ENCODE data around the gene ANKS1B.

The ANKS1B gene

DNA sequence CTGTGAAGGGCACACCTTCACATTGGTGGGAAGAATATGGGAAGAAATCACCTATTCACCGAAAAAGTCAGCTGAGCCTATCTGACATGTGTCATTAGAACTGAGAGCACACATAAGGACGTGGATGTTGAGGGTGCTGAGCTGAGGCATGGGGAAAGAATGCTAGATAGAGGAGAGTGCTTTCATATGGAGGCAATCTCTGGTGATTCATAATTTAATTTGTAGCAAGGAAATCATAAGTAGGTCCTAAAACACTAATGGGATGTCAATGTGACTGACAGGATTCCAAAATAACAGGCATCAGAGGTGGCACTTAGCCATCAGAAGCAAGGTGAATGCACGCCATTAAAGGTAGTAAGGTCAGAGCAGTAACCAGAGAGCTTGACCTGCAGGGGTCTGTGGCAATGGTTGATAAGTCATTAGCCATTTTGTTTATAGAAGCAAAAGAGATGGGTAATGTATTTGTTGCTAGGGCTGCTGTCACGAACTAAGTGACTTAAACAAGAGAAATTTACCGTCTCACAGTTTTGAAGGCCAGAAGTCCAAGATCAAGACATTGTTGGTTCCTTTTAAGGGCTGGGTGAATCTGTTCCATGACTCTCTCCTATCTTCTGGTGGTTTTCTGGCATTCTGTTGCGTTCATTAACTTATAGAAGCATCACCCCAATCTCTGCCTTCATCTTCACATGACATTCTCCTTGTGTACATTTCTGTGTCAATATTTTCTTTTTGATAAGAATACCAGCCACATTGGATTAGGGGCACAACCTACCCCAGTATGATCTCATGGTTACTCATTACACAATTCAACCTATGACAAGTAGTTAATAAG lies 69.3 kb downstream of the ANKS1B start:
- Histone ChIP-seq H3K36me3 (ENCODE audit: control insufficient read depth, insufficient read depth, low read length) (no peaks in the 10 kb centered on the region), H3K4me2 (ENCODE audit: low read length) (no peak overlapping the region), H3K4me1 (no peaks in the 10 kb centered on the region), H3K9me3 (ENCODE audit: control insufficient read depth, low read length) (no peaks in the 10 kb centered on the region), H3K79me2 (no peaks in the 10 kb centered on the region), H3K27me3 (ENCODE audit: control insufficient read depth, insufficient read depth, low read length) (no peaks in the 10 kb centered on the region), H2AFZ (no peak overlapping the region), H3K9ac (no peak overlapping the region), H3K4me3 (ENCODE audit: low read depth, low read length) (no peak overlapping the region), H3K27ac (no peak overlapping the region)
- TF ChIP-seq, protein P1, sequence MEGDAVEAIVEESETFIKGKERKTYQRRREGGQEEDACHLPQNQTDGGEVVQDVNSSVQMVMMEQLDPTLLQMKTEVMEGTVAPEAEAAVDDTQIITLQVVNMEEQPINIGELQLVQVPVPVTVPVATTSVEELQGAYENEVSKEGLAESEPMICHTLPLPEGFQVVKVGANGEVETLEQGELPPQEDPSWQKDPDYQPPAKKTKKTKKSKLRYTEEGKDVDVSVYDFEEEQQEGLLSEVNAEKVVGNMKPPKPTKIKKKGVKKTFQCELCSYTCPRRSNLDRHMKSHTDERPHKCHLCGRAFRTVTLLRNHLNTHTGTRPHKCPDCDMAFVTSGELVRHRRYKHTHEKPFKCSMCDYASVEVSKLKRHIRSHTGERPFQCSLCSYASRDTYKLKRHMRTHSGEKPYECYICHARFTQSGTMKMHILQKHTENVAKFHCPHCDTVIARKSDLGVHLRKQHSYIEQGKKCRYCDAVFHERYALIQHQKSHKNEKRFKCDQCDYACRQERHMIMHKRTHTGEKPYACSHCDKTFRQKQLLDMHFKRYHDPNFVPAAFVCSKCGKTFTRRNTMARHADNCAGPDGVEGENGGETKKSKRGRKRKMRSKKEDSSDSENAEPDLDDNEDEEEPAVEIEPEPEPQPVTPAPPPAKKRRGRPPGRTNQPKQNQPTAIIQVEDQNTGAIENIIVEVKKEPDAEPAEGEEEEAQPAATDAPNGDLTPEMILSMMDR (IDR thresholded peaks at IDR 0.05): no peak

DNA sequence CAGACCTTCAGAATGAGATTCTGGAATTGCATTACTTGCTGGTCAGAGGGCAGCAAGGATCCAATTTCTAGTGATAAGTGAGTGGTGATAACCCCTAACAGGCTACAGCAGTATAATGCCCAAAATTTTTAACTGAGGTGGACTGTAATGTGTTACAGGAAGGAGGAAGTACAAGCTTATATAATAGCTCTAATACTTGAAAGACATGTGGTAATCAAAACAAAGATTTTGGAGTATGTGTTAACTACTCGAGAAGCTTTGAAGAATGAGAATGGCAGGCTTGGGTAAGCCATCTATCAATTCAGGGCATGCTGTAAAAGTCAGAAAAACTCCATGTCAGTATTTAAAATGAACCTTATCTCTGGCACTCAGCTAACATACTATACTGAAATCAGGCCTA lies 70.5 kb downstream of the ANKS1B start:
- H3K9me3 ChIP-seq (ENCODE audit: control insufficient read depth, low read length): no peaks in the 10 kb centered on the region

GRCh38 chr12:99911967-99912366 lies 72.8 kb downstream of the ANKS1B start:
- Histone ChIP-seq H3K27me3 (ENCODE audit: control insufficient read depth, insufficient read depth, low read length) (no peaks in the 10 kb centered on the region), H3K79me2 (no peaks in the 10 kb centered on the region), H2AFZ (no peak overlapping the region), H3K9ac (no peak overlapping the region), H3K36me3 (ENCODE audit: control insufficient read depth, insufficient read depth, low read length) (no peaks in the 10 kb centered on the region), H3K4me3 (ENCODE audit: low read depth, low read length) (no peak overlapping the region), H3K9me3 (ENCODE audit: control insufficient read depth, low read length) (no peaks in the 10 kb centered on the region), H3K4me2 (ENCODE audit: low read length) (no peak overlapping the region), H3K4me1 (peaks cover 5% of the 10 kb centered on the region), H3K27ac (no peak overlapping the region)
- TF ChIP-seq, protein P1 (IDR thresholded peaks at IDR 0.05): no peak

More for the DNA sequence above, 70.5 kb downstream of the ANKS1B start:
- Histone ChIP-seq H2AFZ (no peak overlapping the region), H3K4me1 (no peaks in the 10 kb centered on the region), H3K9ac (no peak overlapping the region), H3K79me2 (no peaks in the 10 kb centered on the region), H3K4me3 (ENCODE audit: low read depth, low read length) (no peak overlapping the region), H3K27me3 (ENCODE audit: control insufficient read depth, insufficient read depth, low read length) (no peaks in the 10 kb centered on the region), H3K36me3 (ENCODE audit: control insufficient read depth, insufficient read depth, low read length) (no peaks in the 10 kb centered on the region), H3K4me2 (ENCODE audit: low read length) (no peak overlapping the region), H3K27ac (no peak overlapping the region)
- TF ChIP-seq, protein P1 (IDR thresholded peaks at IDR 0.05): no peak

DNA sequence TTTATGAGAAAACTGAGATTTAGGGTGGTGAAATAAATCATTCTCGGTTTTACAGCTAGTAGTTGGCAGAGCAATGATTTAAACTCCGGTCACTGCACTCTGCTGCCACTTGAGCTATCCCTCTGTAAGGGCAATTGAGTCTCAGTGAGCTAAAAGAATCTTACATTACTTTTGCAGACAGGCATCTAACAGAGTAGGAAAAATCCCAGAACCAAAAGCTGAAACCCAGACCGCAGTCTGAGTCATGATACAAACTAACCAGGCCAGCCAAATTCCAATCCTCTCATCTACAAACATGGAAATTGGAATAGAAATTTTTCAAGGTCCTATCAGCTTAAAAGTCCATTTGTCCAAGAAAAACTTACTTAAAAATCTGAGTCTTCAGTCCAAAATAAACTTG lies 73.7 kb downstream of the ANKS1B start:
- no peak overlapping the region for H2AFZ ChIP-seq
- H3K4me3 ChIP-seq (ENCODE audit: low read depth, low read length): no peak overlapping the region
- H3K27ac ChIP-seq: no peak overlapping the region
- H3K4me2 ChIP-seq (ENCODE audit: low read length): no peak overlapping the region
- H3K9ac ChIP-seq: no peak overlapping the region
- TF ChIP-seq, protein P1 (IDR thresholded peaks at IDR 0.05): no peak
- peaks cover 7% of the 10 kb centered on the region for H3K4me1 ChIP-seq
- H3K9me3 ChIP-seq (ENCODE audit: control insufficient read depth, low read length): no peaks in the 10 kb centered on the region
- no peaks in the 10 kb centered on the region for H3K27me3 ChIP-seq (ENCODE audit: control insufficient read depth, insufficient read depth, low read length)
- no peaks in the 10 kb centered on the region for H3K36me3 ChIP-seq (ENCODE audit: control insufficient read depth, insufficient read depth, low read length)
- H3K79me2 ChIP-seq: no peaks in the 10 kb centered on the region

- H2AFZ ChIP-seq: no peak overlapping the region
- H3K27me3 ChIP-seq (ENCODE audit: control insufficient read depth, insufficient read depth, low read length): no peaks in the 10 kb centered on the region
- no peaks in the 10 kb centered on the region for H3K79me2 ChIP-seq
- no peak overlapping the region for H3K27ac ChIP-seq
- H3K36me3 ChIP-seq (ENCODE audit: control insufficient read depth, insufficient read depth, low read length): no peaks in the 10 kb centered on the region
- no peak overlapping the region for H3K9ac ChIP-seq
- H3K4me3 ChIP-seq (ENCODE audit: low read depth, low read length): no peak overlapping the region
- H3K4me2 ChIP-seq (ENCODE audit: low read length): no peak overlapping the region
- no peaks in the 10 kb centered on the region for H3K9me3 ChIP-seq (ENCODE audit: control insufficient read depth, low read length)
- peaks cover 7% of the 10 kb centered on the region for H3K4me1 ChIP-seq
- TF ChIP-seq, protein P1 (IDR thresholded peaks at IDR 0.05): no peak
Measured at GRCh38 chr12:99910342-99910741, 74.4 kb downstream of the ANKS1B start.

All from parathyroid adenoma (tissue), 2 donors.